ENCODE data around the gene COL23A1. TPM values are rescaled to one million over a fixed set of nuclear protein-coding genes. Genes with fewer than 3 reads are reported as not detected.

Gene COL23A1
- total and polyA plus RNA-seq, 2 of the 8 experiments (the other 6 are each of a cell fraction or from before 2014, with no cell fraction given) = 3.1 to 4.7 TPM

DNA sequence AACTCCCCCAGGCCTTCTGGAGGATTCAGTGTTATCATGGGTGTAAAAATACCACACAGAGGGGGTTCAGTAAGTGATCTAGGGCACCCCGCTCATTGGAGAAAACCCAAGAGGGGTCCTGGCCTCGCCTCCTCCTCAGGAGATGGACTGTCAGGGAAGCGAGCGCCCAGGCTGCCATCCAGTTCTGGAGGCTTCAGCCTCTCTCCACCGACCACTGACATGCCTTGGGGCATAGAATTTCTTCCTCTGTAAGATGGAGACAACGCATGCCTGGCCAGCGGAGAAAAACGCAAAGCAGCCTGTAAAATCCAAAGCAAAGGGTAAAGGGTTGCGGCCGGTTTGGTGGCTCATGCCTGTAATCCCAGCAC, 165.4 kb downstream of the COL23A1 start:
- no peak overlapping the region for H3K27ac ChIP-seq (ENCODE audit: low read depth, low read length)
- no peak overlapping the region for H2BK5ac ChIP-seq (ENCODE audit: low read depth, low read length)
- no peak for TF ChIP-seq NANOG (IDR thresholded peaks at IDR 0.05; ENCODE audit: insufficient read depth, low read depth, low read length, poor library complexity, severe bottlenecking)
- no peak for TF ChIP-seq NRF1 (IDR thresholded peaks at IDR 0.05; ENCODE audit: low read depth, low read length)
- no peak for TF ChIP-seq CTCF (IDR thresholded peaks at IDR 0.05; ENCODE audit: control extremely low read depth in 1 of 3, insufficient read depth in 1 of 3, low read depth in 1 of 3, low read length in 3 of 3)
- TF ChIP-seq KDM1A (IDR thresholded peaks at IDR 0.05; ENCODE audit: borderline replicate concordance, low read length) = no peak
- no peak for TF ChIP-seq GABPA (IDR thresholded peaks at IDR 0.05; ENCODE audit: borderline replicate concordance, insufficient read depth, low read length)
- TF ChIP-seq TAF1 (IDR thresholded peaks at IDR 0.05; ENCODE audit: low read depth, low read length) = no peak
- no peak for TF ChIP-seq SP4 (IDR thresholded peaks at IDR 0.05; ENCODE audit: low read length)
- TF ChIP-seq JUND (IDR thresholded peaks at IDR 0.05; ENCODE audit: low read length) = no peak
- no peak for TF ChIP-seq SIRT6 (IDR thresholded peaks at IDR 0.05; ENCODE audit: low read length)
- TF ChIP-seq SP2 (IDR thresholded peaks at IDR 0.05; ENCODE audit: low read length) = no peak
- TF ChIP-seq RXRA (IDR thresholded peaks at IDR 0.05; ENCODE audit: insufficient read depth, low read depth, low read length) = no peak
- no peak for TF ChIP-seq CTBP2 (IDR thresholded peaks at IDR 0.05; ENCODE audit: borderline replicate concordance, insufficient read depth, insufficient read length, low read length)
- TF ChIP-seq HDAC6 (IDR thresholded peaks at IDR 0.05; ENCODE audit: low read depth, low read length) = no peak

More for the DNA sequence above, 165.4 kb downstream of the COL23A1 start:
- Histone ChIP-seq H2BK15ac (ENCODE audit: low read length) (no peak overlapping the region), H3K4me1 (replicated peaks in 1 of 4; ENCODE audit: control insufficient read depth in 3 of 4, insufficient read depth in 4 of 4, low read length in 3 of 4) (peaks cover 9 to 31% (median 18%) of the 10 kb centered on the region in 4 experiments), H3K18ac (ENCODE audit: extremely low read depth, low read length) (no peak overlapping the region), H3K56ac (replicated peaks; ENCODE audit: insufficient read length, low read depth, low read length) (no peak overlapping the region), H3K36me3 (ENCODE audit: control insufficient read depth in 2 of 4, insufficient read depth in 4 of 4, low read length in 3 of 4) (no peaks in the 10 kb centered on the region), H4K5ac (ENCODE audit: insufficient read length, low read depth, low read length) (no peak overlapping the region), H2BK12ac (ENCODE audit: low read depth, low read length) (no peak overlapping the region), H3K23me2 (ENCODE audit: low read depth, low read length) (no peaks in the 10 kb centered on the region), H3K23ac (ENCODE audit: insufficient read length) (no peak overlapping the region), H4K8ac (ENCODE audit: extremely low read depth, insufficient read depth, low read length) (no peak overlapping the region), H2BK20ac (ENCODE audit: low read length) (no peak overlapping the region), H4K91ac (replicated peaks; ENCODE audit: insufficient read length, low read length) (no peak overlapping the region), H3K79me2 (ENCODE audit: control insufficient read depth in 1 of 2, insufficient read depth in 2 of 2, low read length in 2 of 2) (no peaks in the 10 kb centered on the region), H2AFZ (ENCODE audit: low read length) (no peak overlapping the region), H4K20me1 (replicated peaks in 1 of 2; ENCODE audit: control insufficient read depth in 1 of 2, insufficient read depth in 2 of 2, low read length in 2 of 2) (no peaks in the 10 kb centered on the region), H3K4me3 (ENCODE audit: extremely low read depth in 1 of 4, insufficient read depth in 2 of 4, low read depth in 3 of 4, low read length in 4 of 4) (no peak overlapping the region), H3K27me3 (replicated peaks in 1 of 4; ENCODE audit: control insufficient read depth in 3 of 4, extremely low read depth in 1 of 4, insufficient read depth in 3 of 4, low read length in 3 of 4) (no peaks in the 10 kb centered on the region), H3K14ac (ENCODE audit: insufficient read length) (no peak overlapping the region), H2BK120ac (replicated peaks; ENCODE audit: low read depth, low read length) (no peak overlapping the region), H3K9me3 (ENCODE audit: insufficient read depth in 2 of 2, low read depth in 1 of 2, low read length in 1 of 2) (no peaks in the 10 kb centered on the region), H3K79me1 (ENCODE audit: low read depth, low read length) (no peaks in the 10 kb centered on the region; the same call in 1 of the 2 replicates), H2AK5ac (ENCODE audit: low read depth, low read length) (no peak overlapping the region), H3K9ac (replicated peaks in 1 of 4; ENCODE audit: extremely low read depth in 1 of 4, low read depth in 3 of 4, low read length in 3 of 4) (no peak overlapping the region), H3K4ac (replicated peaks; ENCODE audit: insufficient read length, low read depth, low read length) (no peak overlapping the region), H3K4me2 (ENCODE audit: insufficient read depth in 1 of 2, low read depth in 2 of 2, low read length in 2 of 2) (no peak overlapping the region)
- POLR2A ChIA-PET (ENCODE audit: partially characterized antibody) = no interaction called here
- CTCF ChIA-PET (ENCODE audit: partially characterized antibody) = interaction anchor here (1.4 kb wide), 1 partner anchor 36 kb away, joined by 3 read pairs; no protein-coding TSS in a partner anchor
- 92% methylated on average over 10 of the region's 10 CpGs; no CpG with 5 or more reads in 1 of the 2 experiments for whole genome bisulfite sequencing, 2 experiments (ENCODE audit: extremely low coverage in 1 of 2, insufficient coverage in 1 of 2, insufficient read length in 1 of 2, insufficient replicate concordance in 2 of 2, low coverage in 1 of 2, low lambda C conversion rate in 2 of 2, missing lambda C conversion rate in 1 of 2)
- no peak for DNase-seq (ENCODE audit: low read depth in 1 of 2, low spot score in 2 of 2)
- FAIRE-seq = no peak

All from H1 (cell line).